Bronchial epithelial cell (primary cell): Measurements from ENCODE around the gene NUP210. TPM values are rescaled to one million over a fixed set of nuclear protein-coding genes. Genes with fewer than 3 reads are reported as not detected.

Experiments
- DNase-seq: peaks from one replicate; pipeline ENCODE4 v3.0.0-alpha.2; 2010; ENCODE audit warnings: low read depth
- FAIRE-seq: peaks from 2 replicates; lab custom pipeline; 2011; peaks lifted over from hg19 to GRCh38; lab: Jason Lieb, UNC
- H3K27me3 ChIP-seq: 2 replicates; pipeline ENCODE4 v1.5.1; 2011; ENCODE audit warnings: low read length; ENCODE audit not compliant: control insufficient read depth, insufficient read depth
- H3K36me3 ChIP-seq: 2 replicates; pipeline ENCODE4 v1.5.1; 2011; ENCODE audit warnings: low read length; ENCODE audit not compliant: control insufficient read depth, insufficient read depth
- H3K4me3 ChIP-seq: 2 replicates; pipeline ENCODE4 v1.5.1; 2011; ENCODE audit warnings: mild to moderate bottlenecking, low read depth, low read length, control low read depth
- total RNA-seq: library from RNA; depleted of rRNA; stranded (reverse); fragments of >200 nt; gene quantifications from 2 replicates; pipeline ENCODE4 v1.2.1, GENCODE V29; 2014
- TF ChIP-seq, protein P1 (sequence below): IDR thresholded peaks from 2 replicates; pipeline ENCODE4 v1.5.1; 2011; ENCODE audit warnings: mild to moderate bottlenecking, moderate library complexity, low read length, control low read depth, inconsistent platforms; ENCODE audit not compliant: insufficient read depth, severe bottlenecking

The NUP210 gene
- total RNA-seq, 1 donor from 2014 or later, result not detected

DNA sequence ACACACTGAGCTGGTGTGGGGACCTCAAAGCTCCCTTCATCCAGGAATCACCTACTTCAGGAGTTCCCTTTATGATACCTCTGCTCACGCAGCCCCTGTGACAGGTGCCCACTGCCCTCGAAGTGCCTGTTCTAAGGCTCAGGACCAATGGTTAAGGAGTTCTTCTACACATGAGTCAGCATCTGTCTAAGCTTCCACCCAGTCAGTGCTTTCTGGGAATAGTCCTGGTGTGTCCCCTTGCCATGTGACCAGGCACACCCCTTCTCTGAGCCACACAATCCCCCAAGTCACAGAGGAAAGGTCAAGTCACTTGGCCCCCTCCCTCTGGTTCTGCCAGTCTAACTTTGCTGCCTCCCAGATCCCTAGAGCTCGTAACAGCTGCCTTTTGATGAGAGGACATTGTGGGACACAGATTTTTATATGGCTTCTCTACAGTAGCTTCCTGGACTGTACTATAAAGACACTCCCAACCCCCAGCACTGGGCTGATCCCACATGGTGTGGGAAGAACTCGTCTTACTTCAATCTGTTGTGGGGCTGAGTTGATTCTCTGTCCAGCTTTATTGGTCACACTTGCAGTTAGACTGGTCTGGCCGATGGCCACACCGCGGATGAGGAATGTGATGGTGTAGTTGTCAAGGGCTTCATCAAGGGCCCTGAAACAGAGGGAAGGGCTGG lies 78.8 kb downstream of the NUP210 start:
- TF ChIP-seq, protein P1, sequence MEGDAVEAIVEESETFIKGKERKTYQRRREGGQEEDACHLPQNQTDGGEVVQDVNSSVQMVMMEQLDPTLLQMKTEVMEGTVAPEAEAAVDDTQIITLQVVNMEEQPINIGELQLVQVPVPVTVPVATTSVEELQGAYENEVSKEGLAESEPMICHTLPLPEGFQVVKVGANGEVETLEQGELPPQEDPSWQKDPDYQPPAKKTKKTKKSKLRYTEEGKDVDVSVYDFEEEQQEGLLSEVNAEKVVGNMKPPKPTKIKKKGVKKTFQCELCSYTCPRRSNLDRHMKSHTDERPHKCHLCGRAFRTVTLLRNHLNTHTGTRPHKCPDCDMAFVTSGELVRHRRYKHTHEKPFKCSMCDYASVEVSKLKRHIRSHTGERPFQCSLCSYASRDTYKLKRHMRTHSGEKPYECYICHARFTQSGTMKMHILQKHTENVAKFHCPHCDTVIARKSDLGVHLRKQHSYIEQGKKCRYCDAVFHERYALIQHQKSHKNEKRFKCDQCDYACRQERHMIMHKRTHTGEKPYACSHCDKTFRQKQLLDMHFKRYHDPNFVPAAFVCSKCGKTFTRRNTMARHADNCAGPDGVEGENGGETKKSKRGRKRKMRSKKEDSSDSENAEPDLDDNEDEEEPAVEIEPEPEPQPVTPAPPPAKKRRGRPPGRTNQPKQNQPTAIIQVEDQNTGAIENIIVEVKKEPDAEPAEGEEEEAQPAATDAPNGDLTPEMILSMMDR, result no peak
- no peak overlapping the region for H3K4me3 ChIP-seq
- no peaks in the 10 kb centered on the region for H3K36me3 ChIP-seq
- FAIRE-seq (no peak), DNase-seq (no peak)
- H3K27me3 ChIP-seq, result no peaks in the 10 kb centered on the region

DNA sequence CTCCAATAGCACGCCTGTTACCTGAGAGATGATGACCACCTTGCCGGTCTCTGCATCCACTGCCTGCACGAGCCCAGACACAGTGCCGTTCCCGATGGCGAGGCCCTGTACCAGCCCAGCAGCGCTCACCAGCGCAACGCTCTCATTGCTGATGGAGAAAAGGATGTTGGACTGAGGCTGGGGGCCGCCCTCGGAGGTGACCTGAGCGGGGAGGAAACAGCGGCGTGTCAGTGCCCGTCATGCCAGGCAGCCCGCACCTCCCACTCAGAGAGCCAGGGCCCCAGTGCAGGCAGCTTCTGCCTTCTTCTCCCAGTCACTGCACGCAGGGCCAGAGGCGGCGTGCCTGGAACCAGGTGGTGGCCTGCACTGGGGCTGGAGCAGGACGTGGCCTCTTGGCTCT lies 80.3 kb downstream of the NUP210 start:
- FAIRE-seq, result no peak
- Histone ChIP-seq H3K27me3 (no peaks in the 10 kb centered on the region), H3K4me3 (no peak overlapping the region), H3K36me3 (no peaks in the 10 kb centered on the region)
- DNase-seq, result no peak
- TF ChIP-seq, protein P1, result no peak

DNA sequence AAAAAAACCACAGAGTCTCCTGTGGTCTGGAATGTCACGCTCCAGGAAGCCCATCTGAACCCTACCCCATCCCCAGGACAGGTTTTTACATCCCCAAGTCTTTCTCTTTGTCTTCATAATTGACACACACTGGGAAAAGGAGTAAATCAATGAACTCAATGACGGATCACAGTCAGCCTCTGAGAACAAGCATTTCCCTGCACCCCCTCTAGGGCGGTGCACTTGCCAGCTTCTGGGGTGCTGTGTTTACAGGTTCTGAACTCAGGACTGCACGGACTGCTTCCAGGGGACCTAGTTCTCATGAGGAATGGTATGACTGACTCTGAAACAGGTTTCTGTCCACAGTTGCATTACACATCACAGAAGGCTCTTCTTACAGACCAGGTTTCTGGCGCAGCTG lies 81.1 kb downstream of the NUP210 start:
- TF ChIP-seq, protein P1, result no peak
- DNase-seq (no peak), FAIRE-seq (peak; percentile 68)
- H3K27me3 ChIP-seq, result no peaks in the 10 kb centered on the region
- H3K4me3 ChIP-seq, result no peak overlapping the region
- H3K36me3 ChIP-seq, result no peaks in the 10 kb centered on the region

DNA sequence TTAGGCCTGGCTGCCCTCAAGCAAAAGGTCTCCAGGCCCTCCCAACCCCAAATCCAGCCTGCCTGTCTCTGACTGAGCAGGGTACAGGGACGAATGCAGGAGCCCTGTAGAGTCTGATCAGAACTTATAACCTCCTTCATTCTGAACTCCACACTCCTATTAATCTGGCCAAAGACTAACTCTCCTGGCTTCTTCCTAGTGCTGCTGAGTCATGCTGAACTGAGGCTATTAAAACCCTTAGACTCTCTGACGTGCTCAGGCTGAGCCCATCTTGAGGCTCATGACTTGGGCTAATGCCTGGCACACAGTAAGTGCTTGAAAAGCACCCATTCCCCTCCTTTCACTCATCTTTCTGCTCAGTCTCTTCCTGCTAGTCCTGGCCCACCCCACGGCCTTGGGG lies 81.9 kb downstream of the NUP210 start:
- Histone ChIP-seq H3K4me3 (no peak overlapping the region), H3K27me3 (no peaks in the 10 kb centered on the region), H3K36me3 (no peaks in the 10 kb centered on the region)
- TF ChIP-seq, protein P1, result no peak
- DNase-seq (peak; percentile 22), FAIRE-seq (peak; percentile 81)

DNA sequence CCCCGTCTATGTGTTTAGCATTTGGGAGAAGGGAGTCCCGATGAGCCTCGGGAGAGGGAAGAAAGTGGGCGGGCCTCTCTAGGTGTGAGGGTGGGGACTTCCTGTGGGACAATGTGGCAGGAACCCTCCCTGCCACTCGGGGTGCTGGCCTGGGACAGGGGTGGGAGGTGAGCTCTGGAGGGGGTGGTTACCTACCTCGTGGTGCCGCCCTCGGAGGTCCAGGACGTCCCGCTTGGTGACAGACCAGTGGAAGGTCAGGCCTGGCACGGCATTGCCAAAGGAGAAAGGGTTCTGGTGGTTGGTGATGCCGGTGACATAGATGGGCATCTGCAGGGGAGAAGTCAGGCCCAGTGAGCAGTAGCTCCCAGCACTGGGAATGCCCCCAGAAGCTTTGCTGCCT lies 83.5 kb downstream of the NUP210 start:
- FAIRE-seq (no peak), DNase-seq (no peak)
- no peaks in the 10 kb centered on the region for H3K36me3 ChIP-seq
- H3K4me3 ChIP-seq, result no peak overlapping the region
- H3K27me3 ChIP-seq, result no peaks in the 10 kb centered on the region
- TF ChIP-seq, protein P1, result no peak

DNA sequence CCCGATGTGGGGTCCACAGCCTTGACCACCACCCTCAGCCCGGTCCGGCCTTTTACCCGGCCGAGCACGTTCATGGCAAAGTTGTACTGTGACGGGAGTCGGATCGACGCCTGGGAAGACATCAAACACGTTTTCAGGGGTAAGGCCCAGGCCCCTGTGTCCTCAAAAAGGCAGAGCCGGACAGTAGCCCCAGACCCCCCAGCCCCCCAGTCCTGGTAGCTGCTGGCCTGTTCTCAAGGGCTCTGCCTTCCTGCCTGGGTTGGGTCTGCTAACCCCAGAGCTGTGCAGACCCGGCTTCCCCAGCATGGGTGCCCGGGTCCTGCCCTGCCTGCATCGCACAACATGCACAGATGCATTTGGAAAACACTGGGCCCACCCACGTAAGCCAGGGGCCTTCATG lies 84.6 kb downstream of the NUP210 start:
- no peak for FAIRE-seq
- Histone ChIP-seq H3K36me3 (no peaks in the 10 kb centered on the region), H3K4me3 (no peak overlapping the region), H3K27me3 (no peaks in the 10 kb centered on the region)
- TF ChIP-seq, protein P1, result no peak
- DNase-seq, result no peak
